Stimulated activated CD4-positive, alpha-beta T cell treated with anti-CD3 and anti-CD28 coated beads, Interleukin-1b, Interleukin-23, amount 100 ng/mL, for 4 hours (primary cell): ENCODE measurements around the gene SKA1.
"Not testable (repeated sequence)": the region's sequence is repeated elsewhere in the genome, so short reads cannot be mapped to it uniquely, and the experiment has no call there.

ENCODE experiments used
- DNase-seq, 2 donors: peaks; one replicate each; pipeline ENCODE4 v3.0.0-alpha.2; 2020; ENCODE audit warnings: low read depth in 2 of 2

The SKA1 gene

GRCh38 chr18:50429207-50429948, 54.5 kb downstream of the SKA1 start:
- DNase-seq: no peak

DNA sequence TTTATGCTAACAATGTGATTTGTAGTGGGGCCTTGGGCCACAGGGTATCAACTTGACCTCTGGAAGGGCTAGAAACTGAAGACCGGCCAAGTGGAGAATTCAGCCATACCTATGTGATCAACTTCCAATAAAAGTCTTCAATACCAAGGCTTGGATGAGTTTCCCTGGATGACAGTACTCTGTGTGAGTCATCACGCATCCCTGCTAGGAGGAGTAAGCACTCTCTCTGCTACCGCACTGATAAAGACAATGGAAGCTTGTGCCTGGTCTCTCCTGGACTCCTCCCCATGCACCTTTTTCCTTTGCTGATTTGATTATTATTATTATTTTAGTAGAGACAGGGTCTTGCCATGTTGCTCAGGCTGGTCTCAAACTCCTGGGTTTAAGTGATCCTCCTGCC, 58.1 kb downstream of the SKA1 start:
- DNase-seq: no peak

- not testable (repeated sequence) for DNase-seq
Measured at GRCh38 chr18:50436742-50437141, 61.9 kb downstream of the SKA1 start.

DNA sequence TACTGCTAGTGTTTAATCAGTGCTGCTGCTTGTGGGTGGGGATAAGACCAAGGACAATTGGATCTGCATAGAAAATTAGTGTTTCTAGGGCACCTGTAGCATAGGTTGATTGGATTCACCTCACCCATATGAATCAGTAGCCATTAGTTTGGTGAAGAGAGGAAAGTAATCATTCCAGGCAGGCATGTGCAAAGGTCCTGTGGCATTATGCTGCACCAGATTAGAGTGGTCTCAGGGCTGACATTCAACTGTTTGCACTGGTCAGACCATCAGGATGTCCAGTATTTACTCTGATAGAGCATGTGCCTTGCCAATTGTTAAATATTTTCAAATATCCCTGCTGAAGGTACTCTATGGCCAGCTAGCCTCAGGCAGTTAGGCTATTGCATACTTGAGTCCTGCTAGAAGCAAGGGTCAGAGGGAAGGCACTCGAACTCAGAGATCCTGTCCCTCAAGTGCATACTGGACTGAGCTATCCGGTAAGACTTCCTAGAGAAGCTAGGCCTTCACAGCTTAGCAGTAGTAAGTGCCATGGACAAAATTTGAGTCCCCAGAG, 64.7 kb downstream of the SKA1 start:
- DNase-seq: no peak

- no peak for DNase-seq
Measured at GRCh38 chr18:50441016-50441415, 66.2 kb downstream of the SKA1 start.

DNA sequence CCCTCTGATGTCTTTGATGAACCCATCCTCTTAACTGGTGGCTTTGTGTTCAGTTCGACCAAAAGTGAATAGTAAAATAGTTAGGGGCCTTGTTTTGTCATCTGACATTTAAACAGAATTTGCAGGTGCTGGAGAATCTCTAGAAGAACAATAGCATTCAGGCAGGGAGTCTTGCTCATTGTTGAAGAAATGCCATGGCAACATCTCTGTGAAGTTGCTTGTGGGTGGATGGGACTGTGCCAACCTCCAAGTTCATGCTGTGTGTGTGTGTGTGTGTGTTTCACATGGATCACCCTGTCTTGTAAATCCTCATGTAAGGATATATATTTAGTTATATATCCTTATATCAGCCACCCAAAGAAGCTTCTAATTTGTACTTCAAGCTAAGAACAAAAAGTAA, 66.7 kb downstream of the SKA1 start:
- DNase-seq: no peak
